Mesothelial cell of epicardium (in vitro differentiated cells): ENCODE results near the gene PNLIP. TPM values are rescaled to one million over a fixed set of nuclear protein-coding genes. Genes with fewer than 3 reads are reported as not detected.

ENCODE experiments used
- DNase-seq, 2 experiments: peaks; one replicate each; pipeline ENCODE4 v3.0.0; 2021; ENCODE audit warnings: low spot score in 2 of 2; ENCODE audit not compliant: unreplicated experiment in 2 of 2
- H3K27ac Mint-ChIP-seq: 2 replicates; pipeline ENCODE4 v1.8.0; 2021; ENCODE audit warnings: mixed read lengths
- H3K27me3 Mint-ChIP-seq: 2 replicates; pipeline ENCODE4 v1.8.0; 2021; ENCODE audit warnings: low read depth, mixed read lengths
- H3K36me3 Mint-ChIP-seq: 2 replicates; pipeline ENCODE4 v1.8.0; 2021; ENCODE audit warnings: mixed read lengths
- H3K4me1 Mint-ChIP-seq: 2 replicates; pipeline ENCODE4 v1.8.0; 2021; ENCODE audit warnings: mixed read lengths
- H3K4me3 Mint-ChIP-seq: 2 replicates; pipeline ENCODE4 v1.8.0; 2021; ENCODE audit warnings: mild to moderate bottlenecking, moderate library complexity, mixed read lengths
- H3K9me3 Mint-ChIP-seq: 2 replicates; pipeline ENCODE4 v1.8.0; 2021; ENCODE audit warnings: mixed read lengths
- total RNA-seq: library from RNA; stranded (reverse); gene quantifications from 3 replicates; pipeline ENCODE4 v1.2.1, GENCODE V29; 2021
- TF ChIP-seq, protein P1 (sequence below): fragments of 200-600 bp; sonication (generic); IDR thresholded peaks from one replicate; pipeline ENCODE4 v1.5.0; 2021; ENCODE audit warnings: antibody characterized with exemption; ENCODE audit not compliant: unreplicated experiment

PNLIP gene
- total RNA-seq, 1 donor from 2014 or later, result not detected

DNA sequence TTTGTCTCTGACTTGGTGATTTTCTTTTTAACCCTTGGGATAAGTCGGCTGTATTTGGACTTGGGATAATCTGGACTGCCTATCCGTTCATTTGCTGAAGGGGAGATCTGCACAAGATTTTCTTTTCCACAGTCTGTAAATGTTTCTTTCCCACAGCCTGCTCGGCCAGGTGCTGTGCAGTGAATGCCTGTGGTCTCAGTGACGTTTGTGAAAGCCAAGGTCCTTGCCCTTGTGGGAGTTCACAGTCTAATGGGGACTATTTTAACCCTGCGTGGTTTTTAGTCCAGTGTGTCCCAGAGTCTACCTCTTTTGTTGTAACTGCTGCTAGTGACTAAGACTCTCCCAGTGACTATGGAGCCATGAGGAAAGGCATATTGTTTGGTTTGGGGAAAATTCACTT, 8.9 kb downstream of the PNLIP start:
- H3K4me1 Mint-ChIP-seq, result no peaks in the 10 kb centered on the region
- H3K27ac Mint-ChIP-seq, result no peak overlapping the region
- H3K4me3 Mint-ChIP-seq, result no peak overlapping the region
- no peaks in the 10 kb centered on the region for H3K36me3 Mint-ChIP-seq
- TF ChIP-seq, protein P1, sequence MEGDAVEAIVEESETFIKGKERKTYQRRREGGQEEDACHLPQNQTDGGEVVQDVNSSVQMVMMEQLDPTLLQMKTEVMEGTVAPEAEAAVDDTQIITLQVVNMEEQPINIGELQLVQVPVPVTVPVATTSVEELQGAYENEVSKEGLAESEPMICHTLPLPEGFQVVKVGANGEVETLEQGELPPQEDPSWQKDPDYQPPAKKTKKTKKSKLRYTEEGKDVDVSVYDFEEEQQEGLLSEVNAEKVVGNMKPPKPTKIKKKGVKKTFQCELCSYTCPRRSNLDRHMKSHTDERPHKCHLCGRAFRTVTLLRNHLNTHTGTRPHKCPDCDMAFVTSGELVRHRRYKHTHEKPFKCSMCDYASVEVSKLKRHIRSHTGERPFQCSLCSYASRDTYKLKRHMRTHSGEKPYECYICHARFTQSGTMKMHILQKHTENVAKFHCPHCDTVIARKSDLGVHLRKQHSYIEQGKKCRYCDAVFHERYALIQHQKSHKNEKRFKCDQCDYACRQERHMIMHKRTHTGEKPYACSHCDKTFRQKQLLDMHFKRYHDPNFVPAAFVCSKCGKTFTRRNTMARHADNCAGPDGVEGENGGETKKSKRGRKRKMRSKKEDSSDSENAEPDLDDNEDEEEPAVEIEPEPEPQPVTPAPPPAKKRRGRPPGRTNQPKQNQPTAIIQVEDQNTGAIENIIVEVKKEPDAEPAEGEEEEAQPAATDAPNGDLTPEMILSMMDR, result no peak
- peaks cover 28% of the 10 kb centered on the region for H3K27me3 Mint-ChIP-seq
- no peaks in the 10 kb centered on the region for H3K9me3 Mint-ChIP-seq
- no peak for DNase-seq

DNA sequence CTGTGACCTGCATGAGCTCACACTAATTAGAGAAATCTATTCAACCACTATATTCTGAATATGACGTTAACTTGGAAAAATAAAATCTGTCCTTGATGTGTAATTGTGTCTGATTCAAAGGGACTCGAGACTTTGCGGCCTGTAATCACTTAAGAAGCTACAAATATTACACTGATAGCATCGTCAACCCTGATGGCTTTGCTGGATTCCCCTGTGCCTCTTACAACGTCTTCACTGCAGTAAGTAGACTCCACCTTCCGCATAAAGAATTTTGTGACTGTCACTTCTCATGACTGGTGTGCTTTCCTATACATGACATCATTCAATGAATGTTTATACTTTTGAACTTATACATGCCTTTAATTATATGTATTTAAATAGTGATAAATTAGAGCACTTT, 10.1 kb downstream of the PNLIP start:
- no peaks in the 10 kb centered on the region for H3K9me3 Mint-ChIP-seq
- no peak for DNase-seq
- no peaks in the 10 kb centered on the region for H3K36me3 Mint-ChIP-seq
- H3K4me3 Mint-ChIP-seq, result no peak overlapping the region
- TF ChIP-seq, protein P1, result no peak
- H3K27ac Mint-ChIP-seq, result no peak overlapping the region
- H3K27me3 Mint-ChIP-seq, result peaks cover 29% of the 10 kb centered on the region
- H3K4me1 Mint-ChIP-seq, result no peaks in the 10 kb centered on the region

DNA sequence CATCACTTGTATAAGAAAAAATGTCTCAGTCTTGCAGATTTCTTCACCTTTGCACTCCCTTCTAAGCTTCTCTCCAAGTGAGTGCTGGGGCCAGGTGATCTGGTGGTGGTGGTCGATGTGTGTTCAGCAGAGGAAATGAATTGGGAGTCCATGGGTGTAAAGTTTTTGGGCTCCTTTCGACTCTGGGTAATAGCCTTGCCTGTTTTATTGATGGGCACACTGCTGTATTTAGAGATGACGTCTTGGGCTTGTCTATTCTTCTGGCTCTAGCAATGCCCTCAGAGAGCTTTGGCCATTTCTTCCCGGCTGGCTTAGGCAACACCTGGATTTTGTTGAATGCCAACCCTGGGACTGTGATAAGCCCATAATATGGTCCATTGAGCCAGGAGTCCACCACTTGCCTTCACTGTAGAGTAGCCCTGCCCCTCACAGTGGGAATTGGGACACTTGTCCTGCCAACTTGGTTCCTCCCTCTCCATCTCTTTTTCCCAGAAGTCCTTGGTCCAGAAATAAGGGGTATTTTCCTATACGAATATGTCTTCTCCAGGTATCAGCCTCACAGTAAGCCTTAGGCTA, 11.7 kb downstream of the PNLIP start:
- no peaks in the 10 kb centered on the region for H3K36me3 Mint-ChIP-seq
- no peak overlapping the region for H3K27ac Mint-ChIP-seq

DNA sequence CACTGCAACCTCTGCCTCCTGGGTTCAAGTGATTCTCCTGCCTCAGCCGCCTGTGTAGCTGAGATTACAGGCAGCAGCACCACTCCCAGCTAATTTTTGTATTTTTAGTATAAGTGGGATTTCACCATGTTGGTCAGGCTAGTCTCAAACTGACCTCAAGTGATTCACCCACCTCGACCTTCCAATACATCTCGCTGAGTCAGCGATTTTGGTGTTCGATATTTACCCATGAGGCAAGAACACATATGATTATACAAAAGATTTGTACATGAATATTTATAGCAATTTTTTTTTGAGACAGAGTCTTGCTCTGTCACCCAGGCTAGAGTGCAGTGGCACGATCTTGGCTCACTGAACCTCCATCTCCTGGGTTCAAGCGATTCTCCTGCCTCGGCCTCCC, 19.8 kb downstream of the PNLIP start:
- no peaks in the 10 kb centered on the region for H3K36me3 Mint-ChIP-seq
- TF ChIP-seq, protein P1, result no peak
- peaks cover 43% of the 10 kb centered on the region for H3K27me3 Mint-ChIP-seq
- no peaks in the 10 kb centered on the region for H3K9me3 Mint-ChIP-seq
- H3K4me1 Mint-ChIP-seq, result no peaks in the 10 kb centered on the region
- H3K4me3 Mint-ChIP-seq, result no peak overlapping the region
- no peak overlapping the region for H3K27ac Mint-ChIP-seq
- no peak for DNase-seq

More for the DNA sequence above, 11.7 kb downstream of the PNLIP start:
- TF ChIP-seq, protein P1, result no peak
- DNase-seq, result no peak
- H3K4me3 Mint-ChIP-seq, result no peak overlapping the region
- peaks cover 40% of the 10 kb centered on the region for H3K27me3 Mint-ChIP-seq
- no peaks in the 10 kb centered on the region for H3K9me3 Mint-ChIP-seq
- no peaks in the 10 kb centered on the region for H3K4me1 Mint-ChIP-seq

DNA sequence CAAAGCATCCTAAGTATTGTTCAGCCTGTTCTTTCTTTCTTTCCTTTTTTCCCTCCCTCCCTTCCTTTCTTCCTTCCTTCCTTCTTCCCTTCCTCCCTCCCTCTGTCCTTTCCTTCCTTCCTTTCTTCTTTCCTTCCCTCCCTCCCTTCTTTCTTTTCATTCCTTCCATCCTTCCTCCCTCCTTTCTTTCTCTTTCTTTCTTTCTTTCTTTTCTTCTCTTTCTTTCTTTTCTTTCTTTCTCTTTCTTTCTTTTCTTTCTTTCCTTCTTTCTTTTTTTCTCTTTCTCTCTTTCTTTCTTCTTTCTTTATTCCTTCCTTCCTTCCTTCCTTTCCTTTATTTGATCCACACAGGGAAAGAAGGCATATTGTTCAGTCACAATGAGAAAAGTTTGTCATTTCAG, 21.2 kb downstream of the PNLIP start:
- H3K27ac Mint-ChIP-seq, result no peak overlapping the region
- no peaks in the 10 kb centered on the region for H3K4me1 Mint-ChIP-seq
- H3K9me3 Mint-ChIP-seq, result no peaks in the 10 kb centered on the region
- no peak for DNase-seq
- H3K4me3 Mint-ChIP-seq, result no peak overlapping the region
- H3K27me3 Mint-ChIP-seq, result peaks cover 36% of the 10 kb centered on the region
- no peaks in the 10 kb centered on the region for H3K36me3 Mint-ChIP-seq
- TF ChIP-seq, protein P1, result no peak

DNA sequence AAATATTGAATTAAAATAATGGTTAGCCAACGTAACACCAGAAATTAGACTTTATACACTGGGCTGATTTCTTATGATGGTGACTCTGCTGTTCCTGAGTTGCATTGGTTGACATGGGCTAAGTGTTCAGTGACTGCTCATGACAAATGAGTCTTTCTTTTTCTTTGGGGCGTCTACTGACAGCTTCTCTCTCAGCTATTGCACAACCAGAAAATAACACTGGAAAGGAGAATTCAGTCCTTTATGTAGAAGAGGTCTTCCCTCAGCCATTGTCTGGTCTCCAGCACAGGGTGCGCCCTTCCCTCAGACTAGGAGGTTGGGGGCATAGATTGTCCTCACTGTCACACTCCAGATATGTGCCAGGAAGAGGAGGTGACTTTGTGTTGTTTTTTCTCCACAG, 21.6 kb downstream of the PNLIP start:
- Mint-ChIP-seq H3K9me3 (no peaks in the 10 kb centered on the region), H3K4me1 (no peaks in the 10 kb centered on the region), H3K4me3 (no peak overlapping the region), H3K27ac (no peak overlapping the region), H3K36me3 (no peaks in the 10 kb centered on the region), H3K27me3 (peaks cover 32% of the 10 kb centered on the region)
- TF ChIP-seq, protein P1, result no peak
- DNase-seq, result no peak
